ENCODE results near the gene RAB11FIP4.

The RAB11FIP4 gene

DNA sequence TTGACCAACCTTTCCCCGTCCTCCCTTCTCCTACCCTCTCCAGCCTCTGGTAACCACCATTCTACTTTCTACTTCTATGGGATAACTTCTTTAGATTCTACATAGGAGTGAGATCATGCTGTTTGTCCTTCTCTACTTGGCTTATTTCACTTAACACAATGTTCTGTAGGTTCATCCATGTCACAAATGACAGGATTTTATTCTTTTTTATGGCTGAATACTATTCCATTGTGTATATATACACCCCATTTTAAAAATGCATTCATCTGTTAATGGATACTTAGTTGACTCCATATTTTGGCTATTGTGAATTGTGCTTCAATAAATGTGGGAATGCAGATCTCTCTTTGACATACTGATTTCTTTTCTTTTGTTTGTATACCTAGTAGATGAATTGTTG lies 115.0 kb downstream of the RAB11FIP4 start:
- no peak for DNase-seq (ENCODE audit: low read depth)

DNA sequence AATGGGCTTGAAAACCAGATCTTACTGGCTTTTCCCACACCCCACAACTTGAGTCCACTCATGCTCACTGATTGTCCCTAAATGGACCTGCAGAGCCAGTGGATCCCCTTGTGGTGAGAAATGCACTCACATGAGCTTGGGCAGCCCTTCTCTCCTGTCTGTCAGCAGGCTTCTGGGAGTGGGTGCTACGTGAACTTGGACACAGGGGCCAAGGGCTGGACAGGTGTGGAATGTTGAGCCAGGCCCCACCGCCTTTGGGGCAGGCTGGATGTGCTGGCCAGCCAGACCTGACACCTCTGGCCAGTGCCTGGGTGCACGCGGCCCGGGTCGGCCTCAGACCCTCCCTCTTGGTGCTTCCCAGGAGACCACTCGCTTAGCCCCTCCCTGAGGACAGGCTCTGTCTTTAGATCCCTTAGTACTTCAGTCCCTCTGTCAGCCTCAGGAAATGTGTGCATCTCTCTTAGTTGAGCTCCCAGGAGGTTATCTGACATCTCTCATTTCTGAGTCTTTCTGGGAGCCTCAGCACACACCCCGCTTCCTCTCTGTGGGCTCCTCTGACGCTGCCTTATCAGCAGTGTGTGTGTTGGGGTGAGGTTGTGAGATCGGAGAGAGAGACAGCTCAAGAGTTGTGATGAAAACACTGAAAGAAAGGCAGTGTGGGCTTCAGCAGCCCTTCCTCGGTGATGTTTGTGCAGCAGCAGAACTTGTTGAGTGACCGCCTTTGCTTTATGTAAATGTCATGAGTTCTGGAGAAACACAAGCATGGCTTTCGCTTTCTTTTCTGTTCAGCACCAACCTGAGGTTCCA lies 117.0 kb downstream of the RAB11FIP4 start:
- no peak for DNase-seq (ENCODE audit: low read depth)

DNA sequence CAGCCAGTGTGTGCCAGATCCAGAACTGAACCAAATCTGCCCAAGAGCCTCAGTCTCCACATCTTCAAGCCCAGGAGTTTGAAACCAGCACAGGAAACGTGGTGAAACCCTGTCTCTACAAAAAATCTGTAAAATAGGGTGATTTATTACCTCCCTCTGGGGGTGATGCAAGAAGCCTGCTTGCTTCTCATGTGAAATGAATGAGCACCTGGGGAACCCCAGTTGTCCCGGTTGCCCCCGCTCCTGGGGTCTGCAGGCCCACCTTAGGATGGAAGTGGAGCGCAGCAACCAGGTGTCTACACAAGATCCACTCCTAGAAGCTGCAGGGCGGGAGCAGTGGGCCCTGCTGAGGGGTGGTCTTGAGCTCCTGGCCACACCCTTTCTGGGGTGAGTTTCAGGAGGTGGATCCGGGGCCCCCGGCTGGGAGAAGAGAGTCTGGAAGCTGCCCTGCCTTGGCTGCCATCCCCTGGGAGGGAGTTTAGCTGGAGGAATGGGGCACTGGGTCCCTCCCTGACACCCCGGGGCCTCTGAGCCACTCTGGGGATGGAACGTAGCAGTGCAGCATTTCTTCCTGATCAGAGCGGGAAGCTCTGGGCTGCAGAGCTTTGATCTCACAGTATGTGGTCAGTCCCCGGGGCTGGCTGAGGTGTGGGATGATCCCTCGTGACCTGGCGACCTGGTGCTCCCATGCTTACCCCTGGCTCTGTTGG lies 117.8 kb downstream of the RAB11FIP4 start:
- DNase-seq (ENCODE audit: low read depth): no peak

DNA sequence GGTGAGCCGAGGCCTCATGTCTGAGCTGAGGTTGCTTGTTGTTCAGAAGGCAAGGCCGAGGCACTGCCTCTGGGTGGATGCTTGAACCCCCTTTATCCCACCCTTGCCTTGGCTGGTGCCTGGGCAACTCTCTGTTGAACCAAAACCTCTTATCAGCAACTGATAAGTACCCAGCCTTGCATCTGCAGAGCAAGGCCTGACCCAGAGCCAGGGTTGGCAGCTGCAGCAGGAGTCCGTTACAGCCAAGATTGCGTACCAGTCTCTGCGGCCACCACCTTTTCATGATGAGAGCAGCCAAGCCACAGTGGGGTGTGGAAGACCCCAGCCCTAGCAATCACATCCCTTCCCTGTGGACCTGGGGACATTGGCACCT lies 118.3 kb downstream of the RAB11FIP4 start:
- DNase-seq (ENCODE audit: low read depth): no peak

DNA sequence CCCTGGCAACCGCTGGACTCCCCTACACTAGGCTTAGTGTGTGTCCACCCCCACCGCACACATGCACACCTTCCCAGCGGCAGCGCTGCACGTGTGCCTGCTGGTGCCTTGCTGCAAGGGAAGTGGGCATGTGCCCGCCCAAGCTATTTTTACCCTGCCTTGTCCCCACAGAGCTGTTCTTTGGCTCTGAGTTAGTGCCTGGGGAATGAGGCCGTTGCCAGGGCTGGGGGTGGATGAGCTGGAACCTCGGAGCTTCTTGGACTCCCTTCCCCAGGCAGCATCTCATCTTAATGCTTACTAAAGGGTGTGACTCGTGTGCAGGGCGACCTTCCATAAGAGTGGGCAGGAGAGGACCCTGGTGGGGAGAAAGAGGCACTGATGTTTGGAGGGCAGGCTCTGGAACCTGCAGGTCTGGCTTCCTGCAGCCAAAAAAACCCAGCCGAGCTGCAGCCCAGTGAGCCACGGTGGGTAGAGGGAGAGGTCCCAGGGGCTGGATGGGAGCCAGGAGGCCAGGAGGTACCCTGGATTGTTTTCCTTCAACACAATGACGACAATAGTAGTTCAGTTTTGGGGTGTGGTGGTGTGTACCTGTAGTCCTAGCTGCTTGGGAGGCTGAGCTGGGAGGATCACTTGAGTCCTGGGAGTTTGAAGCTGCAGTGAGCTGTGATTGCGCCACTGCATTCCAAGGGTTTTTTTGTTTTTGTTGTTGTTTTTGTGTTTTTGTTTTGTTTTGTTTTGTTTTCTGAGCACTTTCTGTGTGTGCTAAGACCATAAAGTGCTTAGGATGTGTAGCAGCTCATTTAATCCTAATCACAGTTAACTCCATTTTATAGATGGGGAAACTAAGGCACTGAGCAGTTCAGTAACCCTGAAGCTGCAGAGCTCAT lies 119.1 kb downstream of the RAB11FIP4 start:
- DNase-seq (ENCODE audit: low read depth): no peak

DNA sequence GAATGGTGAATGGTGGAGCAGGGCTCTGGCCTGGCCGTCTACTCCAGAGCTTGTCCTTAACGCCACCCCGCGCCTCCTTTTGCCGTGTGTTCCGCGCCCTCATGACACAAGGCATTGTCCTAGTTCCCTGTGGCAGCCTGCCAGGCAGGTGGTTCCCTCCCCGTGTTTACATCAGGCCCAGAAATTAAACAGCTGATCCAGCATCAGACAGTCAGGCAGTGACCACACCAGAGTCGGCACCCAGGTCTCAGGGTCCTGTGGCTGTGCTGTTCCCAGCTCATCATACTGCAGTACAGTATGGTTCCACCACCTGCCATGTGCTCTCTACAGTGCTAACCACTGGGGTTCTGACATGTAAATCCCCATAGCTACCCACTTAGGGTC lies 119.7 kb downstream of the RAB11FIP4 start:
- DNase-seq (ENCODE audit: low read depth): no peak

DNA sequence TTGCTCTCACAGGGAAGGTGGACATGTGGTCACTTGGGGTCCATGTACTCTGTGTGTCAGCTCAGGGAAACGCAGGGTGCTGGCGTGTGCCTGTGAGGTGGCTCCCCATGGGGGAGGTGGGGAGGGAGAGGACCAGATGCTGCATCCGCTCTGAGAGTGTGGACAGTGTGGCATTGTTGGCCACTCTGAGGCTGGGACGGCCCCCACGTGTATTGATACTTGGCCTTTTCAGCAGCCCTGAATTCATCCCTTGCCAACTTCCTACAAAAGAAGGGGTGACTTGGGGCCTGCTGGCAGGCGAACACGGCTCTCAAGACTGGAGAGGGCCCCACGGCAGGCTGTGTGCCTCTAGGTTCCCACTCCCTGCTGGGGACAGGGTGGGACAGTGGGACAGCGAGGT lies 120.1 kb downstream of the RAB11FIP4 start:
- no peak for DNase-seq (ENCODE audit: low read depth)

DNA sequence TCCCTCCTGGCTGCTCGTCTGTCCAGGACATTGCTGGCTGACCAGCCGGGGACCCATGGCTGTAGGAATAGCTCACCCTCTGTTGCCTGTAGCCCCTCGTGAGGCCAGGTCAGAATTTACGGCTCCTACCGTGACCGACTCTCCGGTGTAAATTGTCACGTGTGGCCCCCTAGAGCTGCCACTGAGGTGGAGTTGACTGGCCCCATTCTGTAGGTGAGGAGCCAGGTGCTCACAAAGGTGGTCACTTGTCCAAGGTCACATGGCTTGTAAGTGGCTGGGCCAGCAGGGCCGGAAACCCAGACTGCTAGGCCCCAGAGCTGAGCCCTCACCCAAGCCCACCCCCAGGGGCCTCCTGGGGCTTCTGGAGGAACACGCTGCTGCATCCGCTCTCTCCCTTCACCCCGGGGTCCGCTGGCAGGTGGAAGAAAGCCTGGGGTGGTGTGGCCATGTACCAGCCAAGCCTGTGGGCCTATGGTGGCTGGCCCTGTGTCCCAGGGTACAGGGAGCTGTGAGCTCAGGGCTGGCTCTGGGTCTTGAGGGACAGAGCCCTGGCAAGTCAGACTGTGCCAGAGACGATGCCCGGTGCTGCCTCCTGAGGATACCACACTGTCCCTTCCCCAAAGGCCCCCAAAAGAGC lies 120.7 kb downstream of the RAB11FIP4 start:
- DNase-seq (ENCODE audit: low read depth): no peak

DNA sequence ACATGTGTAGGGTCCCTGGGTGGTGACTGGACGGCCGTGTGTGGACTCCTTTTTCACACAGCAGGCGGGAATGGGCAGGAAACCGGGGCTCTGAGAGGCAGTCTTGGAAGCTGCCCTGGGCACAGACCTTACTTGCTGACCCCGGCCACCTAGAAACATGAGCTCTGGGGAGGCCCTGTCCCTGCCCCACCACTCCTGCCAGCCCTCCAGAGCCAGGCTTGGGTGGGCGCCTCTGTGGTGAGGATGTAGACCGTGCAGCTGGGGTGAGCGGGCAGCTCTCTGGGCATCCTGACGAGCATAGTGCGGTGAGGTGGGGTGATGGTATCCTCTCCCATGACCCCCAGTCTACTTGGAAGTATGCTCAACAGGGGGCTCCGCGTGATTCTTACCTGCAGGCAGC lies 121.3 kb downstream of the RAB11FIP4 start:
- no peak for DNase-seq (ENCODE audit: low read depth)

DNA sequence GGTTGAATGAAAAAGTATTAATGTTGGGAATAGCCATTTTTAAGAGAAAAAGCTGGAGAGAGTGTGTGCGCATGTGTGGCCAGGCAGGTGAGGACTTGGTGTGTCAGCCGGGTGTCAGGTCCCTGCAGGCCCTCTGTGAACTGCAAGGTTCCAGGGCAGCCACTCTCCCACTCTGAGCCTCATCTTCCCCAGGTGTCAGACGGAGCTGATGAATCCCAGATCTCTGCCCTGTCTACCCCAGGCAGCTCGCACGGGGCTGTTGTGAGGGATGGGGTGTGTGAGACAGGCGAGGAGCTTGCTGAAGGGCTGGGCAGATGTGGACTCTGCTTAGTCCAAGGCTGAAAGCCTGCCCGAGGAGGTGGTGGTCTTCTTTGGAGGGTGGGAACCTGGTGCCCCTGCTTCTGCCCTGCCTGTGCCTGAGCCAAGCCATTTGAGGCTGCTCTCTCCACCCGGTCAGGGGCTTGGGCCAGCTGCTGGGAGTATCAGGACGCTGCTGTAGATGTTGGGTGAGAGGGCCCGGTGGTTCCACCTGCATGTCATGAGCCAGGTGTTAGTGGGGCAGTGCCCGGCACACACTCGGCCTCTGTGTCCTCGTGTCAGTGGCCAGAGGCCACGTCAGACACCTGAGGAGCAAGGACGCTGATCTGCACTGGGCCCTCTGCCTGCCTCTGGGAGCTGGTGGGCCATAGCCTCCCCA lies 122.4 kb downstream of the RAB11FIP4 start:
- DNase-seq (ENCODE audit: low read depth): no peak

DNA sequence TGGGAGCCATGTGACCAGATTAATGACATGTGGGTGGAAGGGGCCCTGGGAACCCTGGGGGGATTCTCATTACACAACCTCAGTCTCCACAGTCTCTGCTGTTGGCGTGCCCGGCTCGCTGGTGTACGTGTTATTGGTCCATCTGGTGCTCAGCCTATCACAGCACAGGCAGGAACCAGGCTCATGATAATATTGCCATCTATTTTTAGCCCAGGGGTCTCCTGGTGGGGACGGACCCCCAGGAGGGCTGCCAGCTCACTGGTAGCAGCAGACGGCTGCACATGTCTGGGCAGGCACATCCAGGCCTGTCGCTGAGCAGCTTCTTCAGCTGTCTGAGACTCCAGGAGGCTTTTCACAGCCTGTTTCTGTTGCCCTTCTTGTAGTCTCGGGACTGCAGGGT lies 123.8 kb downstream of the RAB11FIP4 start:
- no peak for DNase-seq (ENCODE audit: low read depth)

DNA sequence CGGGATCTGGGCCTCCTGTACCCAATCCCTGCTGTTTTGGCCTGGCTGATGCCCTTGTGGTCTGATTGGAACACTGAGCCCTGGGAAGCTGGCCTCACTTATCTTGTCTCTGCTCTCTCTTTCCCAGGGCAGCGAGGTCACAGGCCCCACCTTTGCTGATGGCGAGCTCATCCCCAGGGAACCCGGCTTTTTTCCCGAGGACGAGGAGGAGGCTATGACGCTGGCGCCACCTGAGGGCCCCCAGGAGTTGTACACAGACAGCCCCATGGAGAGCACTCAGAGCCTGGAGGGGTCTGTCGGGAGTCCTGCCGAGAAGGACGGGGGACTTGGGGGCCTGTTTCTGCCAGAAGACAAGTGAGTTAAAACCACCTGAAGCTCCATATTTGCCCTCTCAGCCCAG lies 126.0 kb downstream of the RAB11FIP4 start:
- DNase-seq (ENCODE audit: low read depth): no peak

DNA sequence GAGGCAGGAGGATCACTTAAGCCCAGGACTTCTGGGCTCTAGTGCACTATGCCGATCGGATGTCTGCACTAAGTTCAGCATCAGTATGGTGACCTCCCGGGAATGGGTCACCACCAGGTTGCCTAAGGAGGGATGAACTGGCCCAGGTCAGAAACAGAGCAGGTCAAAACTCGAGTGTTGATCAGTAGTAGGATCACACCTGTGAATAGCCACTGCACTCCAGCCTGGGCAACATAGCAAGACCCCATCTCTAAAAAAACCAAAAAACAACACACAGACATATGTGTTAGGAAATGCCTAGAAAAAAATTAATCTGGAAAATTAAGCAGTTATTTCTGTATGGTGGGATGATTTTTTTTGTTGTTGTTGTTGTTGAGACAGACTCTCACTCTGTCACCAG lies 127.0 kb downstream of the RAB11FIP4 start:
- no peak for DNase-seq (ENCODE audit: low read depth)

DNA sequence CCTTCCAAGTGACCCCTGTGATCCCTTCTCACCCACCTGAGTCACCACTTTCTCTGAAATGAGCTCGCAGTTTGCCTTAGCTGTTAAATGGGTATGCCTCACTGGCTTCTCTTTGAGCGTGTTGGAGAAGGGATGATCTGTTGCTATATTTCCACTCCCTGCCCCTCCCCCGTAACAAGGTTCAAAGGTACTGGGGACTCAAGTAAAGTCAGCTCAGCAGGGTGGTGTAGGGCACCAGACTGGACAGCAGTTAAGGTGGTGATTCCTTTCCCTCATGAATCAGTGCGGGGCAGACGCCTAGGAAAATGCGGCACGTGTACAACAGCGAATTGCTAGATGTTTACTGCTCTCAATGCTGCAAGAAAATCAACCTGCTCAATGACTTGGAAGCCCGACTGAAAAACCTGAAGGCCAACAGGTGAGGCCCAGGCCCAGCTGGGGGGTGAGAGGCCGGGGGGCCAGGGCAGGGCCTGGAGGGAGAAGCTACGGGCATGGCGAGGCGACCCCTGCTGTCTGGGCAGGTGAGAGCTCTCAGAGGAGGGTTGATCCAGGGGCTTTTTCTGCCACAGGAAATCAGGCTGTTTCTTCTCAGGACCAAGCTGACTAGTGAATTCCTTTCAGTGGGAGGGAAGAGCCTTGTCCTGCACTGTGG lies 130.3 kb downstream of the RAB11FIP4 start:
- no peak for DNase-seq (ENCODE audit: low read depth)

DNA sequence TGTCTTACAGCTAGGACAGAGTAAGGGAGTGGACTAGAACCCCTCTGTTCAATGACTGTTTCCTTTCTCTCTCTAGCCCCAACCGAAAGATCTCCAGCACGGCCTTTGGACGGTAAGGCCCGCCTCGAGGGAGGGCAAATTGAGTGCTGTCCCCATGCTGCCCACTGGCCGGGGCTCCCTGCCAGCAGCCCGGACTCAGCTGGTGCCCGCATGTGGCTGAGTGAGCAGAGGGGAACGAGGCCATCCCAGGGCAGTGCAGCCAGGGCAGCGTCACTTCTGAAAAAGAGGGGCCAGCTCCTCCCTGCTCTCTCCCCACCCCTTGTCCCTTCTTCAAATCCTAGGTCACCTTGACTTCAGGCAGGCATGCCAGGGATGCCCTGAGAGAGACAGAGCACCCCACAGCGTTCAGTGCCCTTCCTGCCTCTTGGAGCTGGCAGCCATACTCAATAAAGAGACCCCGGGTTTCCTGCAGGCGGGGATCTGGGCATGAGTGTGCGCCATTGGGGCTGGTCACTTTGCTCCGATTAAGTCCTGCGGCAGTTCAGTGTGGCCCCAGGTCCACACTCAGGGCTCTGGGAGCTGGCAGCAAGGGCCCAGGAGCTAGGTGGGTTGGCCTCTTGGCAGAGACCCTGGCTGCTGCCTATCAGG lies 130.9 kb downstream of the RAB11FIP4 start:
- no peak for DNase-seq (ENCODE audit: low read depth)

DNA sequence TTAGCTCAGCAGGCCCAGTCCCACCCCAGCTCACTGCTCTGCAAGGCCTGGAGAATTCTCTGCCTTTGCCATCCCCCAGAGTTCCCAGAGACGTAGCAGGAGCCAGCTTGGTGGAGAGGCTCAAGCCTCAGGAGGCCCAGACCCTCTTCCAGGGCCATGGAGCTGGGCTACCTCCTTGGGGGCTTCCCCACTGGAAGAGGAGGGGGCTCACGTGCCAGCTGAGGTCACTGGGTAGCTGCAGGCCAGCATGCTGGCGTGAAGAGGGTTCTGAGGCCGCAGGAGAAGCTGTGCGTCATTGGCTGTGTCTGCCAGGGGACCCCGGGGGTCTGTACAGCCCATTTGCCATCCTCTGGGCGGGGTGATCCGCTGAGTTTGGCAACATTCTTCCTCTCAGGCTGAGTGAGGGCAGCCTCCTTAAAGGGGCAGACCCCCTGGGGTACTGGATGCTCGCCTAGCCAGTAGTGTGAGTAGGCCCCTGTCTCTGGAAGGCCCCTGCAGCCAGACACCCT lies 131.6 kb downstream of the RAB11FIP4 start:
- DNase-seq (ENCODE audit: low read depth): no peak

DNA sequence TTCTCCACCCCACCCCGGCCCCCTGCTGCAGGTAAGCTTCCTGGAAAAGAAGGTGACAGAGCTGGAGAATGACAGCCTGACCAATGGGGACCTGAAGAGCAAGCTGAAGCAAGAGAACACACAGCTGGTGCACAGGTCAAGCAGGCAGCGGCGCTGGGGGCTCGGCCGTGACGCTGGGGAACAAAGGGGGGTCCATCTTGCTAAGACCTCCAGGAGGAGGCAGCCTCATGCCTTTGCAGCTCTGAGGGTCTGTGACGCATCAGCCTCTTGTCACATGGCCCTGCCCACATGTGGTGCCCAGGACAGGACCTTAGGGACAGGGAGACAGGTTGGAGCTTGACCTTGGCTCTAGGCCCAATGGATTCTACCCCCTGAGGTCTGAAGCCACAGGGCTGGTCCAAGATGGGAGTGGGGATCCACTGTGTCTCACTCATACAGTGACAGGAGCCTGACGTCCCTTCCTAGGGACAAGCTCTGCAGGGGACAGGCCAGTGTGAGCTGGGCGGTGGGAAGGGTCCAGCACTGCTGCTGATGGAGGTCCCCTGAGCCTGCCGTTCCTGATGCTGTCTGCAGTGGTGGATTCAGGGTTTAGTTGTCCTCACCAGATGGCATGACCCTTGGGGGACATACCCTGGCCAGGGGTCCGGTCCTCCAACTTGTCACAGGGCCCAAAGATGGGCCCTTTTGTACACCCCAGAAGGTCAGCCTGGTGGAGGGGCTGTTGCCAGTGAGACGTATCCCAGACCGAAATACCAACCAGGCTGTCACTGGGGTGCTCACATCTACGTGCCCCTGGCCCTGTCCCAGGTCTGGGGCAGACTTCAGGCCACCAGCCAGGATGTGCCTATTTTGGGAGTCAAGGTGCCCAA lies 132.6 kb downstream of the RAB11FIP4 start:
- DNase-seq (ENCODE audit: low read depth): no peak

DNA sequence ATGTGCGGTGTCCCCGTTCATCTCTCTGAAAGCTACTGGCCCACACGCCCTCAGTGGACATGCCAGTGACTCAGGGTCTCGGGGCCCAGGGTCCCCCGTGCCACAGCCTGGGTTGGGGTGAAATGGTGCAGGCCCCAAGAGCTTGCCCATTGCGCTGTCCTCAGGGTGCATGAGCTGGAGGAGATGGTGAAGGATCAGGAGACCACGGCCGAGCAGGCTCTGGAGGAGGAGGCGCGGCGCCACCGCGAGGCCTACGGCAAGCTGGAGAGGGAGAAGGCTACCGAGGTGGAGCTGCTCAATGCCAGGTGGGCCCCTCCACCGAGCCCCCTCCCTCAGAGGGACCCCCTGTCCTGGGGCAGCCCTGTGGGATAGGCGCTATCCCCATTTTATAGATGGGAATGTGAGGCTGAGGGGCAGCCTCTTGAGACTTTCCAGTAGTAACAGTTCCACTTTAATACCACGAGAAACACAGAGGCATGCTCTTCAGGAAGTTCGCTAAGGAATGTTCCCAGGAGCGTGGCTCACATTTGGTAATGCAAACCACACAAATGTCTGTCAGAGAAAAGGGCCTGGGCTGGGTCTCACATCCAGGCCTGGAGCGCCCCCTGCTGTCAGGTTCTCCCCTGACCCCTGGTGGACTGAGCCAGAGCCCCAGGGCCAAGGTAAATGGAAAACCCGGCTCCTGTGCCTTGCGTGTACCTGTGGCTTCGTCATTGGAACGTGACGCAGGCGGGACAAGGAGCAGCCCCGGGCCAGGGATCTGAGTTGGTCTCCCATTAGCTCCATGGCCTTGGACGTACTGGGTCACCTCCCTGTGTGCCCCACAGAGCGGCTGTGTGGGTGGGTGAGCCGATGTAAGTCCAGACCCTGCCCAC lies 133.7 kb downstream of the RAB11FIP4 start:
- peak; percentile 87 for DNase-seq (ENCODE audit: low read depth)
